ENCODE data around the gene COX5A.

- TF ChIP-seq, protein P1, sequence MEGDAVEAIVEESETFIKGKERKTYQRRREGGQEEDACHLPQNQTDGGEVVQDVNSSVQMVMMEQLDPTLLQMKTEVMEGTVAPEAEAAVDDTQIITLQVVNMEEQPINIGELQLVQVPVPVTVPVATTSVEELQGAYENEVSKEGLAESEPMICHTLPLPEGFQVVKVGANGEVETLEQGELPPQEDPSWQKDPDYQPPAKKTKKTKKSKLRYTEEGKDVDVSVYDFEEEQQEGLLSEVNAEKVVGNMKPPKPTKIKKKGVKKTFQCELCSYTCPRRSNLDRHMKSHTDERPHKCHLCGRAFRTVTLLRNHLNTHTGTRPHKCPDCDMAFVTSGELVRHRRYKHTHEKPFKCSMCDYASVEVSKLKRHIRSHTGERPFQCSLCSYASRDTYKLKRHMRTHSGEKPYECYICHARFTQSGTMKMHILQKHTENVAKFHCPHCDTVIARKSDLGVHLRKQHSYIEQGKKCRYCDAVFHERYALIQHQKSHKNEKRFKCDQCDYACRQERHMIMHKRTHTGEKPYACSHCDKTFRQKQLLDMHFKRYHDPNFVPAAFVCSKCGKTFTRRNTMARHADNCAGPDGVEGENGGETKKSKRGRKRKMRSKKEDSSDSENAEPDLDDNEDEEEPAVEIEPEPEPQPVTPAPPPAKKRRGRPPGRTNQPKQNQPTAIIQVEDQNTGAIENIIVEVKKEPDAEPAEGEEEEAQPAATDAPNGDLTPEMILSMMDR (IDR thresholded peaks at IDR 0.05): no peak
- no peak for TF ChIP-seq EP300 (IDR thresholded peaks at IDR 0.05)
These were observed 47.3 kb downstream of the COX5A start for GRCh38 chr15:74890665-74890960.

All from esophagus muscularis mucosa (tissue), 3 donors.